ENCODE measurements around the gene PCDHA1. TPM values are rescaled to one million over a fixed set of nuclear protein-coding genes. Genes with fewer than 3 reads are reported as not detected.

The PCDHA1 gene
- total and polyA plus RNA-seq, 9 of the 15 experiments (the other 6 are each of a cell fraction or from before 2014, with no cell fraction given), result not detected

DNA sequence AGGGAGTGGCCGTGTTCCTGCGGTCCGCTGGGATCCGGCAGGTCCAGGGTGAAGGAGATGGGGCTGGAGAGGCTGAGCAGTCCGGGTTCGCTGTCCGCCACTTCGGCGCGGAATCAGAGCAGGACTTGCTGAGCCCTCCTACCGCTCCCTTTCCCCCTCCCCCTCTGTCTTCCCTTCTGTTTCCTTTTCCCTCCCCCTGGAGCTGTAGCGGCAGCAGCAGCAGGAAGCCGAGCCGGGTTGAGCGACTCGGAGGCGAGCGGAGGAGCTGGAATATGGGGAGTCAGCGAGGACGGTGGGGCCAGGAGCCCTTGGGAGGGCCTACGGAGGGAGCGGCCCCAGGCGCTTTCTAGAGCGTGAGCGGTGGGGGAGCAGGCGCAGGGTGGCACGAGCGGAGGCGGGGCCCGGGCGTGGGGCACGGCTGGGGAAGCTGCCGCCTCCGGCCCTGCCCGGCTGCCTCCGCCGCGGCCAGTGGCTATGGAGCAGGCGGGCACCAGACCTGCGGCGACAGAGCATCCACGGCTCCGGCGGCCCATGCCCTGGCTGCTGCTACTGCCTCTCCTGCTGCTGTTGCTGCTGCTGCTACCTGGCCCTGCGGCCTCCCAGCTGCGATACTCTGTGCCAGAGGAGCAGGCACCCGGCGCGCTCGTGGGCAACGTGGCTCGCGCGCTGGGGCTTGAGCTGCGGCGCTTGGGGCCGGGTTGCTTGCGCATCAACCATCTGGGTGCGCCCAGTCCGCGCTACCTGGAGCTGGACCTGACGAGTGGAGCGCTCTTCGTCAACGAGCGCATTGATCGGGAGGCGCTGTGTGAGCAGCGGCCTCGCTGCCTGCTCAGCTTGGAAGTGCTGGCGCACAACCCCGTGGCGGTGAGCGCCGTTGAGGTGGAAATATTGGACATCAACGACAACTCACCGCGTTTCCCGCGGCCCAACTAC lies 180.6 kb downstream of the PCDHA1 start, which contains the start of gene PCDHAC2:
PCDHAC2 (plus strand) TSS at position 184 of the 933 bp plus-strand sequence; CDS start at position 475, 291 bp downstream.
- H3K9ac ChIP-seq (ENCODE audit: insufficient read depth in 1 of 2, low read depth in 2 of 2, low read length in 2 of 2), result no peak within 1 kb of the TSS
- TF ChIP-seq HLTF (IDR thresholded peaks at IDR 0.05), result no peak
- TF ChIP-seq, protein P1, sequence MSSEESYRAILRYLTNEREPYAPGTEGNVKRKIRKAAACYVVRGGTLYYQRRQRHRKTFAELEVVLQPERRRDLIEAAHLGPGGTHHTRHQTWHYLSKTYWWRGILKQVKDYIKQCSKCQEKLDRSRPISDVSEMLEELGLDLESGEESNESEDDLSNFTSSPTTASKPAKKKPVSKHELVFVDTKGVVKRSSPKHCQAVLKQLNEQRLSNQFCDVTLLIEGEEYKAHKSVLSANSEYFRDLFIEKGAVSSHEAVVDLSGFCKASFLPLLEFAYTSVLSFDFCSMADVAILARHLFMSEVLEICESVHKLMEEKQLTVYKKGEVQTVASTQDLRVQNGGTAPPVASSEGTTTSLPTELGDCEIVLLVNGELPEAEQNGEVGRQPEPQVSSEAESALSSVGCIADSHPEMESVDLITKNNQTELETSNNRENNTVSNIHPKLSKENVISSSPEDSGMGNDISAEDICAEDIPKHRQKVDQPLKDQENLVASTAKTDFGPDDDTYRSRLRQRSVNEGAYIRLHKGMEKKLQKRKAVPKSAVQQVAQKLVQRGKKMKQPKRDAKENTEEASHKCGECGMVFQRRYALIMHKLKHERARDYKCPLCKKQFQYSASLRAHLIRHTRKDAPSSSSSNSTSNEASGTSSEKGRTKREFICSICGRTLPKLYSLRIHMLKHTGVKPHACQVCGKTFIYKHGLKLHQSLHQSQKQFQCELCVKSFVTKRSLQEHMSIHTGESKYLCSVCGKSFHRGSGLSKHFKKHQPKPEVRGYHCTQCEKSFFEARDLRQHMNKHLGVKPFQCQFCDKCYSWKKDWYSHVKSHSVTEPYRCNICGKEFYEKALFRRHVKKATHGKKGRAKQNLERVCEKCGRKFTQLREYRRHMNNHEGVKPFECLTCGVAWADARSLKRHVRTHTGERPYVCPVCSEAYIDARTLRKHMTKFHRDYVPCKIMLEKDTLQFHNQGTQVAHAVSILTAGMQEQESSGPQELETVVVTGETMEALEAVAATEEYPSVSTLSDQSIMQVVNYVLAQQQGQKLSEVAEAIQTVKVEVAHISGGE (CRISPR knock-in tag; IDR thresholded peaks at IDR 0.05), result peak in 1 of 3 experiments; percentile 23; a peak in 1 of 6 replicates
- ChIA-PET CTCF (ENCODE audit: low intra/inter-chr PET ratio) (no interaction called here), POLR2A (no interaction called here)
- H3K9me1 ChIP-seq (ENCODE audit: control insufficient read depth, insufficient read depth, low read length), result no peaks in the 10 kb centered on the region
- no peak within 1 kb of the TSS for H3K27ac ChIP-seq (ENCODE audit: extremely low read depth, low read depth, low read length)
- H3K4me3 ChIP-seq, result no peak within 1 kb of the TSS
- H3K27me3 ChIP-seq (ENCODE audit: control insufficient read depth in 2 of 2, insufficient read depth in 2 of 2, low read length in 2 of 2), result peaks cover 0 to 11% of the 10 kb centered on the region in 2 experiments; a peak in 2 of 5 replicates
- intact Hi-C loops (cut with micrococcal nuclease), result no loop called here
- H3K4me2 ChIP-seq (ENCODE audit: insufficient read depth, low read length), result no peak within 1 kb of the TSS
- BruUV-seq (replicated peaks), result no TSS peak
- no peaks in the 10 kb centered on the region for H3K9me3 ChIP-seq (replicated peaks; ENCODE audit: control insufficient read depth, insufficient read depth, low read depth, low read length)
- no peaks in the 10 kb centered on the region for H3K79me2 ChIP-seq (ENCODE audit: control insufficient read depth, insufficient read depth, low read length)
- H3K36me3 ChIP-seq (ENCODE audit: control insufficient read depth, insufficient read depth, low read length), result no peaks in the 10 kb centered on the region
- no peak for DNase-seq (ENCODE audit: extremely low read depth in 1 of 4, low spot score in 3 of 4)
- H4K20me1 ChIP-seq (replicated peaks; ENCODE audit: control insufficient read depth, insufficient read depth, low read length), result no peaks in the 10 kb centered on the region
- FAIRE-seq, result no peak
- no peak for ATAC-seq
- no peak within 1 kb of the TSS for H2AFZ ChIP-seq (ENCODE audit: low read depth, low read length)
- in situ Hi-C loops (cut with MboI), result no loop called here
- H3K4me1 ChIP-seq (replicated peaks in 1 of 2; ENCODE audit: control insufficient read depth in 2 of 2, insufficient read depth in 2 of 2, low read length in 2 of 2), result no peaks in the 10 kb centered on the region; a peak in 1 of 5 replicates
- WGBS (ENCODE audit: insufficient coverage, low coverage, missing lambda C conversion rate), result 3% methylated on average over 70 of the region's 80 CpGs

All from K562 (cell line).